Mesothelial cell of epicardium (in vitro differentiated cells): ENCODE results near the gene TMIGD1. TPM values are rescaled to one million over a fixed set of nuclear protein-coding genes. Genes with fewer than 3 reads are reported as not detected.

Source experiments
- DNase-seq, 2 experiments: peaks; one replicate each; pipeline ENCODE4 v3.0.0; 2021; ENCODE audit warnings: low spot score in 2 of 2; ENCODE audit not compliant: unreplicated experiment in 2 of 2
- H3K27ac Mint-ChIP-seq: 2 replicates; pipeline ENCODE4 v1.8.0; 2021; ENCODE audit warnings: mixed read lengths
- H3K27me3 Mint-ChIP-seq: 2 replicates; pipeline ENCODE4 v1.8.0; 2021; ENCODE audit warnings: low read depth, mixed read lengths
- H3K36me3 Mint-ChIP-seq: 2 replicates; pipeline ENCODE4 v1.8.0; 2021; ENCODE audit warnings: mixed read lengths
- H3K4me1 Mint-ChIP-seq: 2 replicates; pipeline ENCODE4 v1.8.0; 2021; ENCODE audit warnings: mixed read lengths
- H3K4me3 Mint-ChIP-seq: 2 replicates; pipeline ENCODE4 v1.8.0; 2021; ENCODE audit warnings: mild to moderate bottlenecking, moderate library complexity, mixed read lengths
- H3K9me3 Mint-ChIP-seq: 2 replicates; pipeline ENCODE4 v1.8.0; 2021; ENCODE audit warnings: mixed read lengths
- CTCF ChIP-seq: fragments of 200-600 bp; sonication (generic); IDR thresholded peaks from one replicate; pipeline ENCODE4 v1.5.0; 2021; ENCODE audit warnings: antibody characterized with exemption; ENCODE audit not compliant: unreplicated experiment
- total RNA-seq: library from RNA; stranded (reverse); gene quantifications from 3 replicates; pipeline ENCODE4 v1.2.1, GENCODE V29; 2021

Gene TMIGD1
- not detected in 3 replicates for total RNA-seq

- TF ChIP-seq CTCF: no peak
- DNase-seq: no peak
- Mint-ChIP-seq H3K4me1 (peaks cover 4% of the 10 kb centered on the region), H3K27ac (no peak within 1 kb of the TSS), H3K9me3 (no peaks in the 10 kb centered on the region), H3K4me3 (no peak within 1 kb of the TSS), H3K27me3 (peaks cover 37% of the 10 kb centered on the region), H3K36me3 (no peaks in the 10 kb centered on the region)
Observed at GRCh38 chr17:30333503-30334360, at the start of gene TMIGD1. Gene TMIGD1, minus strand, starts transcription at chr17:30334057. Its CDS starts 1,924 bp downstream, at chr17:30332133.

GRCh38 chr17:30382345-30382744, 48.5 kb upstream of the TMIGD1 start:
- H3K27me3 Mint-ChIP-seq: no peaks in the 10 kb centered on the region
- H3K36me3 Mint-ChIP-seq: peaks cover 7% of the 10 kb centered on the region
- DNase-seq: no peak
- no peak overlapping the region for H3K4me3 Mint-ChIP-seq
- H3K27ac Mint-ChIP-seq: no peak overlapping the region
- no peak for TF ChIP-seq CTCF
- H3K9me3 Mint-ChIP-seq: no peaks in the 10 kb centered on the region
- peaks cover 38% of the 10 kb centered on the region for H3K4me1 Mint-ChIP-seq

- H3K4me1 Mint-ChIP-seq: peaks cover 48% of the 10 kb centered on the region
- no peak for DNase-seq
- H3K27ac Mint-ChIP-seq: no peak overlapping the region
- no peaks in the 10 kb centered on the region for H3K27me3 Mint-ChIP-seq
- no peaks in the 10 kb centered on the region for H3K9me3 Mint-ChIP-seq
- TF ChIP-seq CTCF: no peak
- peaks cover 3% of the 10 kb centered on the region for H3K36me3 Mint-ChIP-seq
- peak overlapping the region; percentile 73 for H3K4me3 Mint-ChIP-seq
Observed at GRCh38 chr17:30381340-30381659, 47.4 kb upstream of the TMIGD1 start.

GRCh38 chr17:30380643-30381339, 46.9 kb upstream of the TMIGD1 start:
- TF ChIP-seq CTCF: no peak
- H3K36me3 Mint-ChIP-seq: peaks cover 3% of the 10 kb centered on the region
- H3K27ac Mint-ChIP-seq: no peak overlapping the region
- no peaks in the 10 kb centered on the region for H3K9me3 Mint-ChIP-seq
- peaks cover 52% of the 10 kb centered on the region for H3K4me1 Mint-ChIP-seq
- no peaks in the 10 kb centered on the region for H3K27me3 Mint-ChIP-seq
- DNase-seq: no peak
- H3K4me3 Mint-ChIP-seq: peak overlapping the region; percentile 73

GRCh38 chr17:30379903-30380381, 46.1 kb upstream of the TMIGD1 start:
- Mint-ChIP-seq H3K4me1 (peaks cover 54% of the 10 kb centered on the region), H3K4me3 (peak overlapping the region; percentile 73), H3K36me3 (no peaks in the 10 kb centered on the region), H3K9me3 (no peaks in the 10 kb centered on the region), H3K27ac (no peak overlapping the region), H3K27me3 (no peaks in the 10 kb centered on the region)
- no peak for TF ChIP-seq CTCF
- DNase-seq: no peak
